ENCODE measurements around the gene DCX. TPM values are rescaled to one million over a fixed set of nuclear protein-coding genes. Genes with fewer than 3 reads are reported as not detected.

Gene DCX
- total RNA-seq, 1 experiment from 2014 or later, result not detected

DNA sequence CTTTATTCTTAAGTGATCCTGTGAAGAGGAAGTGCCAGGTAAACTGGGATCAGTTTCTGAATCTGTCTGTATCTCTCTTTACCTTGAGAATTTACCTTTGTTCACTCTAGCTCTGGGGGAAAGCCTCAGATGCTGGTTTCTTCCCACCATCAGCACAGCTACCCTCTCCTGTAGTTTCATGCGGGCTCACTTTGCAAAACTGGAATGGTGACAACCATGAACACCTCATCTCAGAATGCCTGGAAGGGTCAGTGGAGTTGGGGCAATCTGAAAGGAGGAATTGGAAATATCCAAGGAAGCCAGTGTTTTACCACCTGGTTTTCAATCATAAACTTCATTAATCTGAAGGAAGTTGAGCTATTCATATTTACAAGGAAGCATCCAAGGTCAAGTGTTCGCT lies 30.8 kb upstream of the DCX start:
- no peaks in the 10 kb centered on the region for H3F3A ChIP-seq (ENCODE audit: low read length, unreplicated experiment)
- no peaks in the 10 kb centered on the region for H3K9me3 ChIP-seq (ENCODE audit: low read length)
- POLR2A ChIA-PET (ENCODE audit: unreplicated experiment), result no interaction called here
- H3K36me3 ChIP-seq (ENCODE audit: low read depth, low read length), result no peaks in the 10 kb centered on the region
- no peak overlapping the region for H2AFZ ChIP-seq (ENCODE audit: low read length)
- H3K27me3 ChIP-seq (ENCODE audit: low read length), result no peaks in the 10 kb centered on the region
- H3K4me1 ChIP-seq (ENCODE audit: insufficient read depth, low read length), result no peaks in the 10 kb centered on the region
- no TSS peak for BruUV-seq (replicated peaks)
- H3K9ac ChIP-seq (ENCODE audit: low read length), result no peak overlapping the region
- ATAC-seq (no peak), DNase-seq (no peak)
- CTCF ChIA-PET, result no interaction called here
- H3K4me3 ChIP-seq (ENCODE audit: low read length), result no peak overlapping the region
- no peak overlapping the region for H3K4me2 ChIP-seq (ENCODE audit: low read length)
- no peaks in the 10 kb centered on the region for H3K9me2 ChIP-seq (replicated peaks; ENCODE audit: low read length)
- intact Hi-C loops (cut with micrococcal nuclease), result loop anchor here (10.0 kb wide), 1 partner anchor 278 kb away; no protein-coding TSS in a partner anchor
- H3K27ac ChIP-seq (ENCODE audit: low read length), result no peak overlapping the region
- TF ChIP-seq, protein P1, sequence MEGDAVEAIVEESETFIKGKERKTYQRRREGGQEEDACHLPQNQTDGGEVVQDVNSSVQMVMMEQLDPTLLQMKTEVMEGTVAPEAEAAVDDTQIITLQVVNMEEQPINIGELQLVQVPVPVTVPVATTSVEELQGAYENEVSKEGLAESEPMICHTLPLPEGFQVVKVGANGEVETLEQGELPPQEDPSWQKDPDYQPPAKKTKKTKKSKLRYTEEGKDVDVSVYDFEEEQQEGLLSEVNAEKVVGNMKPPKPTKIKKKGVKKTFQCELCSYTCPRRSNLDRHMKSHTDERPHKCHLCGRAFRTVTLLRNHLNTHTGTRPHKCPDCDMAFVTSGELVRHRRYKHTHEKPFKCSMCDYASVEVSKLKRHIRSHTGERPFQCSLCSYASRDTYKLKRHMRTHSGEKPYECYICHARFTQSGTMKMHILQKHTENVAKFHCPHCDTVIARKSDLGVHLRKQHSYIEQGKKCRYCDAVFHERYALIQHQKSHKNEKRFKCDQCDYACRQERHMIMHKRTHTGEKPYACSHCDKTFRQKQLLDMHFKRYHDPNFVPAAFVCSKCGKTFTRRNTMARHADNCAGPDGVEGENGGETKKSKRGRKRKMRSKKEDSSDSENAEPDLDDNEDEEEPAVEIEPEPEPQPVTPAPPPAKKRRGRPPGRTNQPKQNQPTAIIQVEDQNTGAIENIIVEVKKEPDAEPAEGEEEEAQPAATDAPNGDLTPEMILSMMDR (conservative IDR thresholded peaks at IDR 0.05; ENCODE audit: low read depth, low read length), result no peak
- TF ChIP-seq EZH2 (IDR thresholded peaks at IDR 0.05; ENCODE audit: low read length, unreplicated experiment), result no peak
- TF ChIP-seq EZH2phosphoT487 (IDR thresholded peaks at IDR 0.05; ENCODE audit: borderline replicate concordance, low read length), result no peak
- no peaks in the 10 kb centered on the region for H4K20me1 ChIP-seq (ENCODE audit: low read length)
- H3K79me2 ChIP-seq (ENCODE audit: low read length), result no peaks in the 10 kb centered on the region

DNA sequence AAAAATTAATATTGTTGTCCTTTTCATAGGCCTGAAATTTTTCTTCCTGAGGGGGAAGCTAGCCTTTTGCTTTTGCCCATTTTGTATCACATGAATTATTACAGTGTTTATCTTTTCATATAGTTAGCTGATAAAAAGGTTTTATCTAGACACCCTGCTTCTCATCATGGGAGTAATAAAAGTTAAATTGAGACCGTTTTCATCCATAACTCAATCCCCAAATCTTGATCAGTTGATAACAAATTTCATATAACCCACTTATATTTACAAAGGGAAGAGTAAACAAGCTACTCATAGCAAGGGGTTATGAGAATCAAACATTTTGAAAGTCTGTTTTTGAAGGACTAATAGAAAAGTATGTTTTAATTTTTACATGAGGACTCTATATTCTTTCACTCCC lies 23.5 kb upstream of the DCX start:
- Histone ChIP-seq H3K9me3 (ENCODE audit: low read length) (no peaks in the 10 kb centered on the region), H3K4me1 (ENCODE audit: insufficient read depth, low read length) (no peaks in the 10 kb centered on the region), H3K27me3 (ENCODE audit: low read length) (no peaks in the 10 kb centered on the region), H3K9ac (ENCODE audit: low read length) (no peak overlapping the region), H3K4me3 (ENCODE audit: low read length) (no peak overlapping the region), H4K20me1 (ENCODE audit: low read length) (no peaks in the 10 kb centered on the region), H3K36me3 (ENCODE audit: low read depth, low read length) (no peaks in the 10 kb centered on the region), H3K4me2 (ENCODE audit: low read length) (no peak overlapping the region), H3K9me2 (replicated peaks; ENCODE audit: low read length) (no peaks in the 10 kb centered on the region), H3F3A (ENCODE audit: low read length, unreplicated experiment) (no peaks in the 10 kb centered on the region), H3K27ac (ENCODE audit: low read length) (no peak overlapping the region), H2AFZ (ENCODE audit: low read length) (no peak overlapping the region), H3K79me2 (ENCODE audit: low read length) (no peaks in the 10 kb centered on the region)
- intact Hi-C loops (cut with micrococcal nuclease), result no loop called here
- ChIA-PET CTCF (no interaction called here), POLR2A (ENCODE audit: unreplicated experiment) (no interaction called here)
- no TSS peak for BruUV-seq (replicated peaks)
- TF ChIP-seq, protein P1 (conservative IDR thresholded peaks at IDR 0.05; ENCODE audit: low read depth, low read length), result no peak
- TF ChIP-seq EZH2phosphoT487 (IDR thresholded peaks at IDR 0.05; ENCODE audit: borderline replicate concordance, low read length), result no peak
- TF ChIP-seq EZH2 (IDR thresholded peaks at IDR 0.05; ENCODE audit: low read length, unreplicated experiment), result no peak
- ATAC-seq (no peak), DNase-seq (no peak)

DNA sequence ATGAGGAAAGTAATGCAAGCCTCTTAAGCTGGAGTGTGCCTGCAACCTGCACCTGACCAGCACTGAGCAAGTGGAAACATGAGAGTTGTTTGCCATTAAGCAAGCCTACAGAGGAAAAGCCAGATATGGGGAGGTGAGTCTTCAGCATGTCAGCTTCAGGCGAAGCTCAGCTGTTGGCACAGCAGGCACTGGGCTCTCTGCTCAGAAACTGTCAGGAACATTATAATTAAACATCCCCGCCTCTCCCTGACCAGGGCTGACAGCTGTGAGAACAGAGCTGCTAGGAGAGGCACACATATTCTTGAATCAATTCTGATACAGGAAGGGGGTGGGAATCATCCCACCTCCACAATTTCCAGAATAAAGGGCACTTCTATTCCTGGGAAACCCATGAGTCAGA lies 19.0 kb upstream of the DCX start:
- Histone ChIP-seq H4K20me1 (ENCODE audit: low read length) (no peaks in the 10 kb centered on the region), H3K9me3 (ENCODE audit: low read length) (no peaks in the 10 kb centered on the region), H3F3A (ENCODE audit: low read length, unreplicated experiment) (no peaks in the 10 kb centered on the region), H3K27ac (ENCODE audit: low read length) (no peak overlapping the region), H3K36me3 (ENCODE audit: low read depth, low read length) (no peaks in the 10 kb centered on the region), H3K9me2 (replicated peaks; ENCODE audit: low read length) (no peaks in the 10 kb centered on the region), H2AFZ (ENCODE audit: low read length) (no peak overlapping the region), H3K9ac (ENCODE audit: low read length) (no peak overlapping the region), H3K4me1 (ENCODE audit: insufficient read depth, low read length) (no peaks in the 10 kb centered on the region), H3K4me2 (ENCODE audit: low read length) (no peak overlapping the region), H3K27me3 (ENCODE audit: low read length) (no peaks in the 10 kb centered on the region), H3K4me3 (ENCODE audit: low read length) (no peak overlapping the region), H3K79me2 (ENCODE audit: low read length) (no peaks in the 10 kb centered on the region)
- no peak for DNase-seq
- ATAC-seq, result no peak
- ChIA-PET POLR2A (ENCODE audit: unreplicated experiment) (no interaction called here), CTCF (no interaction called here)
- no TSS peak for BruUV-seq (replicated peaks)
- TF ChIP-seq, protein P1 (conservative IDR thresholded peaks at IDR 0.05; ENCODE audit: low read depth, low read length), result no peak
- TF ChIP-seq EZH2 (IDR thresholded peaks at IDR 0.05; ENCODE audit: low read length, unreplicated experiment) (no peak), EZH2phosphoT487 (IDR thresholded peaks at IDR 0.05; ENCODE audit: borderline replicate concordance, low read length) (no peak)
- intact Hi-C loops (cut with micrococcal nuclease), result no loop called here

All from PC-3 (cell line).